ENCODE measurements around the gene ATF6. TPM values are rescaled to one million over a fixed set of nuclear protein-coding genes. Genes with fewer than 3 reads are reported as not detected.

The ATF6 gene
- total RNA-seq, 1 donor from 2014 or later = 38.2 TPM

DNA sequence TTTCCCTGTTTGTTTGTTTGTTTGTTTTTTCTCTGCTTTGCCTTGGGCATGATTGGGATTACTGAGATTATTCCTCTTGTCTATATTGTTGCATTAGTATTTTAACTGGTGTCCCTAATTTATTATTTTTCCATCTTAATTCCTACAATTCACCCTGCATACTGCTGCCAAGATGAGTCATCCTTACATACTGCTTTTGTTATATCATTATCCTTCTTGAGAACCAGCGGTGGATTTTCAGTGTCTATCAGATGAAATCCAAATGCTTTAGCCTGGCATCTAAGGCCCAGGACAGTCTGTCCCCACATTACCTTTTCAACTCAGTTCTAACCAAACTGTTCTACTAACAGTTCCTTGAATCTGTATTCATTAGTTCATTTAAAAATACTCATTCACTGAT lies 155.9 kb downstream of the ATF6 start:
- Mint-ChIP-seq H3K4me1 (ENCODE audit: unreplicated experiment) (no peaks in the 10 kb centered on the region), H3K36me3 (ENCODE audit: low read depth, unreplicated experiment) (no peaks in the 10 kb centered on the region), H3K9me3 (ENCODE audit: unreplicated experiment) (no peaks in the 10 kb centered on the region), H3K27ac (ENCODE audit: unreplicated experiment) (no peak overlapping the region), H3K27me3 (ENCODE audit: unreplicated experiment) (peaks cover 3% of the 10 kb centered on the region), H3K4me3 (ENCODE audit: unreplicated experiment) (no peak overlapping the region)
- TF ChIP-seq, protein P1, sequence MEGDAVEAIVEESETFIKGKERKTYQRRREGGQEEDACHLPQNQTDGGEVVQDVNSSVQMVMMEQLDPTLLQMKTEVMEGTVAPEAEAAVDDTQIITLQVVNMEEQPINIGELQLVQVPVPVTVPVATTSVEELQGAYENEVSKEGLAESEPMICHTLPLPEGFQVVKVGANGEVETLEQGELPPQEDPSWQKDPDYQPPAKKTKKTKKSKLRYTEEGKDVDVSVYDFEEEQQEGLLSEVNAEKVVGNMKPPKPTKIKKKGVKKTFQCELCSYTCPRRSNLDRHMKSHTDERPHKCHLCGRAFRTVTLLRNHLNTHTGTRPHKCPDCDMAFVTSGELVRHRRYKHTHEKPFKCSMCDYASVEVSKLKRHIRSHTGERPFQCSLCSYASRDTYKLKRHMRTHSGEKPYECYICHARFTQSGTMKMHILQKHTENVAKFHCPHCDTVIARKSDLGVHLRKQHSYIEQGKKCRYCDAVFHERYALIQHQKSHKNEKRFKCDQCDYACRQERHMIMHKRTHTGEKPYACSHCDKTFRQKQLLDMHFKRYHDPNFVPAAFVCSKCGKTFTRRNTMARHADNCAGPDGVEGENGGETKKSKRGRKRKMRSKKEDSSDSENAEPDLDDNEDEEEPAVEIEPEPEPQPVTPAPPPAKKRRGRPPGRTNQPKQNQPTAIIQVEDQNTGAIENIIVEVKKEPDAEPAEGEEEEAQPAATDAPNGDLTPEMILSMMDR (IDR thresholded peaks at IDR 0.05; ENCODE audit: unreplicated experiment) = no peak
- DNase-seq (ENCODE audit: low spot score) = no peak

DNA sequence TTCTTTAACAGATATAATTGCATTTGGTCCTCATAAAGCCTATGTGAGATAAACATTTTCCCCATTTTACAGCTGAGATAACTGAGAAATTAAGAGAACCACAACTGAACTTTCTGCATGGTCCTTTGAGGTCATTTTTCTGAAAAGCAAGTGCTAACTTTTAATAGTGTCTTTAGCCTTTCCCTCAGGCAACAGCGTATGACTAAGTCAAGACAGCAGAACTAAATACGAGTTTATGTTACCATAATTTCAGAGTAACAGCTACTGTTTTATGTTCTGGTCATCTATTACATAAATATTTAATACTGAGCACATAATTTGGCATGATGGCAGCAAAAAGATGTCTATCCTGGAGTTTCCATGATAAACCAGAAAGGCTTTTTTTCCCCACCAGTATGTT lies 161.9 kb downstream of the ATF6 start:
- Mint-ChIP-seq H3K27ac (ENCODE audit: unreplicated experiment) (no peak overlapping the region), H3K36me3 (ENCODE audit: low read depth, unreplicated experiment) (no peaks in the 10 kb centered on the region), H3K27me3 (ENCODE audit: unreplicated experiment) (peaks cover 1% of the 10 kb centered on the region), H3K4me3 (ENCODE audit: unreplicated experiment) (no peak overlapping the region), H3K9me3 (ENCODE audit: unreplicated experiment) (no peaks in the 10 kb centered on the region), H3K4me1 (ENCODE audit: unreplicated experiment) (no peaks in the 10 kb centered on the region)
- DNase-seq (ENCODE audit: low spot score) = no peak
- TF ChIP-seq, protein P1 (IDR thresholded peaks at IDR 0.05; ENCODE audit: unreplicated experiment) = no peak

DNA sequence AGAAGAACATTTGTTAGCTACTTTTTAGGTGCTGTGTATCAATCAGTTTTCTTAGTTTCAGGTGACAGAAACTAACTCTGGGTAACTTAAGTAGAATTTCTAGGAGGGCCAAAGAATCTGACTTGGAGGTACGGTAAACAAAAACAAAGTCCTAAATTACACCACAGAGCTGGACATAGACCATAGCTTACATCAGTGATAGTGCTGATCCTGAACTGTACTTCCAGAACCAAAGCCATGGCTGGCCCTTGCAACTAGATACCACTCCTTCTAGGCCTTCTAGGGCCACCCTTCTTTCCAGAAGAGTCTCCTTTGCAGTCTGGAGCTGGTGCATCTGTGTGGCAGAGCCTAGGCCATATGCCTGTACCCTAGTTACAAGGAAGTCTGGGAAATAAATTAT lies 163.0 kb downstream of the ATF6 start:
- H3K4me1 Mint-ChIP-seq (ENCODE audit: unreplicated experiment) = peaks cover 3% of the 10 kb centered on the region
- no peaks in the 10 kb centered on the region for H3K9me3 Mint-ChIP-seq (ENCODE audit: unreplicated experiment)
- DNase-seq (ENCODE audit: low spot score) = no peak
- H3K27ac Mint-ChIP-seq (ENCODE audit: unreplicated experiment) = no peak overlapping the region
- no peaks in the 10 kb centered on the region for H3K36me3 Mint-ChIP-seq (ENCODE audit: low read depth, unreplicated experiment)
- H3K4me3 Mint-ChIP-seq (ENCODE audit: unreplicated experiment) = no peak overlapping the region
- H3K27me3 Mint-ChIP-seq (ENCODE audit: unreplicated experiment) = peaks cover 1% of the 10 kb centered on the region
- TF ChIP-seq, protein P1 (IDR thresholded peaks at IDR 0.05; ENCODE audit: unreplicated experiment) = no peak

DNA sequence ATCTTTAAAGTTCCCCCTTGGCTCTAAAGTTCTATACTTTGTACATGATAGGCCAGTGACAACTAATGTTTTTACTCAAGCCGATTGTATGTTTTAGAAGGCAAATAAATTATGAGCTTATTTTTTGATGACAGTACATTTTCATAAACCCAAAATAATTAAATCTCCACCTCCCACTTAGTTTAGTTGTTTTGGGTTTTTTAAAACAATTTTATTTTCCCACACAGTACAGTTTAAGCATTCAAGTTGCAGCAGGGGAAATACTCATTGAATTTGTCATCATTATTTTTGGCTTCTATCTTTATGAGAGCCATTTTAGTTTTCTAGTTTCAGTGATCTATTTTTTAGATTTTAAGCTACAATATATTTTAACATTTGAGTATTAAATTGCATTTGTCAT lies 163.9 kb downstream of the ATF6 start:
- TF ChIP-seq, protein P1 (IDR thresholded peaks at IDR 0.05; ENCODE audit: unreplicated experiment) = no peak
- H3K27ac Mint-ChIP-seq (ENCODE audit: unreplicated experiment) = no peak overlapping the region
- no peak overlapping the region for H3K4me3 Mint-ChIP-seq (ENCODE audit: unreplicated experiment)
- DNase-seq (ENCODE audit: low spot score) = no peak
- H3K9me3 Mint-ChIP-seq (ENCODE audit: unreplicated experiment) = no peaks in the 10 kb centered on the region
- H3K27me3 Mint-ChIP-seq (ENCODE audit: unreplicated experiment) = peaks cover 1% of the 10 kb centered on the region
- peaks cover 6% of the 10 kb centered on the region for H3K4me1 Mint-ChIP-seq (ENCODE audit: unreplicated experiment)
- H3K36me3 Mint-ChIP-seq (ENCODE audit: low read depth, unreplicated experiment) = no peaks in the 10 kb centered on the region

DNA sequence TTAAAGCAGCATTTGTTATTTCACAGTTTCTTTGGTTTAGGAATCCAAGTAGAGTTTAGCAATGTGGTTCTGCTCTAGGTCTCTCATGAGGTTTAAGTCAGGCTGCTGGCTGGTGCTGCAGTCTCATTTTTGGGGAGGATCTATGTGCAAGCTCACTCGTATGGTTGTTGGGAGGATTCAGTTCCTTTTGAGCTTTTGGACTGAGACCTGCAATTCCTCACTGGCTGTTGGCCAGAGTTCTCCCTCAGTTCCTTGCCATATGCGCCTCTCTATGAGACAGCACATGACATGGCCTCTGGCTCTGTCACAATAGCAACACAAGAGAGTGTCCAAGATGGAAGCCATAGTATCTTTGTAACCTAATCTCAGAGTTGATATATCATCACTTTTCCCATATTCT lies 166.5 kb downstream of the ATF6 start:
- Mint-ChIP-seq H3K27ac (ENCODE audit: unreplicated experiment) (no peak overlapping the region), H3K9me3 (ENCODE audit: unreplicated experiment) (no peaks in the 10 kb centered on the region), H3K27me3 (ENCODE audit: unreplicated experiment) (peaks cover 1% of the 10 kb centered on the region), H3K4me3 (ENCODE audit: unreplicated experiment) (no peak overlapping the region), H3K36me3 (ENCODE audit: low read depth, unreplicated experiment) (no peaks in the 10 kb centered on the region), H3K4me1 (ENCODE audit: unreplicated experiment) (peaks cover 6% of the 10 kb centered on the region)
- TF ChIP-seq, protein P1 (IDR thresholded peaks at IDR 0.05; ENCODE audit: unreplicated experiment) = no peak
- DNase-seq (ENCODE audit: low spot score) = no peak
